Measurements from ENCODE around the gene DSCAML1.

The DSCAML1 gene

DNA sequence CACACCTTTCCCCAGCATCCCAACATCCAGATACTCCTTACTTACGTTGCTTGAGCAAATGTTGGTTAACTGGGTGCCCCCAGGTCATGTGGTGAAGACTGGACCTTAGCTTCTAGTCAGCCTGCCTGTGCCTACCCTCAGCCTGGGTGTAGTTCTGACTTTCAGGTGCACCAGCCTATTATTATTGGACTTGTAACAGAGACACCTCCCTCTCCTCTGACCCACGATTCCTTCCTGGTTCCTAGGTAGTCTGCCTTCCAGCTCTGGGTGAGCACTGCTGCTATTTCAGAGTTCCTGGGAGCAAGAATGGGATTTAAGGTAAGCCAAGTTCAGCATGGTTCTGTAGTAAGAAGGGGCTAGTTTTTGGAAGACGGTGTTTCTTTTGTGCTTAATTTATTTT, 138.2 kb downstream of the DSCAML1 start:
- DNase-seq, result no peak

DNA sequence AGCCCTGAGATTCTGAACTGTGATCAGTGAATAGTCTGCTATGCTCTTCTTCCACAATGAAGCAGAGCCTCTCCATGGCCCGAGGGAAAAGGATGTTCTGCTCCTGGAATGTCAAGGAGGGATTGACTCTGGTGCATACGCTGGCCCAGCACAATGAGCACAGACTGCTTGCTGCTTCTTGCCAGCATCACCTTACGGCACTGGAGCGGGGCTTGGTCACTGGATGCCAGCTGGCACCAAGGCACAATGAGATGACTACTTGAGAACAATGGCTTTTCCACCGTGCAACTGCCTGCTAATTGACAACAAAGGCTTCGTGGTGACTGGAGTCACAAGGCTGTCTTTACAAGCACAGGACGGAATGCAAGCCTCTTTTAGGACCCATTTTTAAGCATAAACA, 139.2 kb downstream of the DSCAML1 start:
- DNase-seq, result no peak

DNA sequence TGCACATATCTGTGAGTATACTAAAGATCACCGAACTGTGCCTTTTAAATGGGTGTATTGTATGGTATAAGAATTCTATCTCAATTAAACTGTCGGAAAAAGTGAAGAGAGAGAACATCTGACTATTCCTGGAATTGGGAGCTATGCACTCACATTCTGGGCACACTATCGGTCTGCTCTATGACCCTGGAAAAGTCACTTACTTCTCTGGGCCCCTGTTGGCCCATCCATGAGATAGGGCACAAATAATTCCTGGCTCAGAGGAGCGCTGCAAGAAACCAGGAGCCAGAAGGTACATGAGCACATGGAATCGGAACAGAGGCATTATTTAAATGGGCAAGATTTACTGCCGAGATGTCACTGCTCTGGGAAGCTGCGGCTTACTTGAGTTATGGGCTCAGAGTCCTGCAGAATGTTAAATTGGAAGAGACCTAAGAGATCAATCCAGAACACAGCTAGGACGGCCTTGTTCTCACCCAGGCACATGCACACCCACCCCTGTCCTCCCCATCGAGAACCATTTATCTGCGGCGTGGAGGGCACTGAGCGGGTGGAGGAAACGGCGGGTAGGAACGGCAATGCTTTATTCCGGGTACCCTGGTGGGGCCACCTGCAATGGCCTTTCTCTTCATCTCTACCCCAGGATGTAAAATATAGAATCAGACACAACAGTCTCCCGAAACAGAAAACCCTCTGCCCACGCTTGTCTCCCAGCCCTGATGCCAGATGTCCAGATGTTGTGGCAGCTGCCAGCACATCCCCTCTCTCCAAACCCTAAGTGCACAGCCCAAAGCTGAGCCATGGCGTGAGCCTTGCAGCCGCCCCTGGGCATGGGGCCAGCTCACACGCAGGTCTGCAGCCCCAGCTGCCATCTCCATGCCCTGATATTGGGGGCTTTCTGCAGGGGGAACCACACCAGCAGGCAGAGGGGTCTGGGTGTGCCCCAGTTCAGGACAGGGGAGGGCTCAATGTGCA, 142.4 kb downstream of the DSCAML1 start:
- DNase-seq, result no peak

DNA sequence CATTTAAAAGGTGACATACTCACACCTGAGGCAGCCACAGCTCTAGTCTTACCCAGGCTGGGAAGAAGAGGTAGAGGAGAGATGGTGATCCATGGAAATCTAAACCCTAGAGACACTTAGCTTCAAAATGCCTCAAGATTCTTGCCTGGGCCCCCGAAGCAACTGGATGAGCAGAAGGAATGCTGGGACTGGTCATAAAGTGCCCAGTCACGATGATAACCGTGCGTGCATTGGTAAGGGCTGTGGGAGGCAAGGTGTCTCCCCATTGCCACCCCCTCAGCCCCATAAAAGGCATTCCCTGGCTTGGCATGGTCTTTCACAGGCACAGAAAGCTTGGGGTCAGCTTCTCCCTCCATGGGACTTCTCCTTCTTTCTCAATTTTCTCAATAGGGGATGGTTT, 144.5 kb downstream of the DSCAML1 start:
- DNase-seq, result no peak

DNA sequence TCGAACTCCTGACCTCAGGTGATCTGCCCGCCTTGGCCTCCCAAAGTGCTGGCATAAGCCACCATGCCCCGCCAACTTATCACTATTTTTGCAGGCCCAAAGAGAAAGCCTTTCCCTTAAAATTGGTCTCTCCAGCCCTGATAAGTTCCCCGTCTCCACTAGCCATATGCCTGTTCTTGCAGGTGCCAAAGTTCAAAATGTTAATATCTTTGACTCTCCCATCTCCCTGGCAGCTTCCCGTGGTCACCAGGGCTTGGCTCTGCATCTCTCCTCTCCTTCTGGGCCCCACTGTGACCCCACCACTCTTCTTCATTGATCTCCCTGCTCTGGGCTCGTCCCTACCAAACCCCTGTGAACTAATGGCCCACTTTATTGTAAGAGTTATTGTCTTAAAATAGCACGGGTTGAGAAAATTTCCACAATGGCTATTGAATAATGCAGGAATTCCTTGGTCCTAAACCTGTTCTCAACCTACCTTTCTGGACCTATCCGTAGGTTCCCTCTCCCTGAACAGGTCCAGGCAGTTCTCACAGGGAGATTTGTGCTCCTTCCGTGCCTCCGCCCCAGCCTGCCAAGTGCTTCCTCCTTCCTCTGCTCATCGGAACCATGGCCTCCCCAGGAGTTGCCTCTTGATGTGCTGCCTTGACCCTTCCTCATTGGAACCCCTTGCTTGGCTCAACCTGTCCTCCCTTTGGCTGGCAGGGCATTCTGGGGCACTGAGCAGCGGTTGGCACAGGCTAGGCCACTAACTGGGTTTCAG, 147.5 kb downstream of the DSCAML1 start:
- DNase-seq, result no peak

DNA sequence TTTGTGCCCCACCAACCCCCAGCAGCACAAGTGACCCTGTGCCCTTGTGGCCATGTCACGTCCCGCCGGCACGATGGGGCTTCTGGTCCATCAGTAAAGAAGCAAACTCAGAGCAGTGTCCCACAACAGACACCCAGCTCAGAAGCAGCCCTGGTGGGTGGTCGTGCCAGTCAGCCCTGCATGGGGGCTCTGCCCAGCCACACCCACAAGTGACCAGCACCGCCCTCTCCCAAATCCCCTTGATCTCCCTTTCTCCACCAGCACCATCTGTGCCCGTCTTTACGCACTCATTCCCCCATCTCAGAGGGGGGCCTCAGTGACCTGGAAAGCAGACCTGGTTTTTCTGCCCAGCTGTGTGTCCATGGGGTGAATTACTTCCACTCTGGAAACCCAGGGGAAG, 149.1 kb downstream of the DSCAML1 start:
- no peak for DNase-seq

DNA sequence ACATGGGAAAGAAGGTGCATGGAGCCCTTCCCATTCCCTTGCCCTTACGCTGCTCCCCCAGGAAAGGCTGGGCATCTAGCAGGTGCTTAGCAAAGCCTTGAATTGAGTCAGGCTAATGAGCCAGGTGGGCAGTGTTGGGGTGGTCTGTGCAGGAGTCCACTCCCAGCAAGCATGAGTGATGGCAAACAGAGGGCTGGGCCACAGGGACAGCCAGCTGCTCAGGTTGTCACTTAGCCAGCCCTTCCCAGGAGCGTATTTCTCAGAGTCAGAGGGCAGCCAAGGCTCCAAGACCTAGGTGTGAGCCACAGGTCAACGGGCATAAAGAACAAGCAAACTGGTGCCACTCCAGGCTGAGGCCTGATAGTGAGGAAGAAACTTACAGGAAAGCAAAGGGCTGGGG, 149.8 kb downstream of the DSCAML1 start:
- DNase-seq, result no peak

DNA sequence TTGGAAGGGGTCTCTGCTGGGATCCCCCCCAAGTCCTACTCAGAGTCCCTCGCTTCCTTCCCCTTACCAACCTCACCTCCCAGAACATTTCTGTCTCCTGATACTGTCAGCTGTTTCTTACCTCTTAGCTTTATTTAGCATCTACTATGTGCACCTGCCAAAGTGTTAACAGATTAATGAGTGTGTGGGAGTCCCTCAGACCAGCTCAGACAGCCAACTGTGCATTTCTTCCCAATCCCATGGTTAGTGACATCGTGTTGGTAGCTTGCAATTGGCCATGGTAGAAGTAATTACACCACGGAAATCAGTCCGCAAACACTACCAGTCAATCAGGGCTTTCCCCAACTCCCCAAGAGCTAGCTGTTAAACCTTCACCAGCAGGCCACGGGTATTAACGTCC, 150.6 kb downstream of the DSCAML1 start:
- no peak for DNase-seq

DNA sequence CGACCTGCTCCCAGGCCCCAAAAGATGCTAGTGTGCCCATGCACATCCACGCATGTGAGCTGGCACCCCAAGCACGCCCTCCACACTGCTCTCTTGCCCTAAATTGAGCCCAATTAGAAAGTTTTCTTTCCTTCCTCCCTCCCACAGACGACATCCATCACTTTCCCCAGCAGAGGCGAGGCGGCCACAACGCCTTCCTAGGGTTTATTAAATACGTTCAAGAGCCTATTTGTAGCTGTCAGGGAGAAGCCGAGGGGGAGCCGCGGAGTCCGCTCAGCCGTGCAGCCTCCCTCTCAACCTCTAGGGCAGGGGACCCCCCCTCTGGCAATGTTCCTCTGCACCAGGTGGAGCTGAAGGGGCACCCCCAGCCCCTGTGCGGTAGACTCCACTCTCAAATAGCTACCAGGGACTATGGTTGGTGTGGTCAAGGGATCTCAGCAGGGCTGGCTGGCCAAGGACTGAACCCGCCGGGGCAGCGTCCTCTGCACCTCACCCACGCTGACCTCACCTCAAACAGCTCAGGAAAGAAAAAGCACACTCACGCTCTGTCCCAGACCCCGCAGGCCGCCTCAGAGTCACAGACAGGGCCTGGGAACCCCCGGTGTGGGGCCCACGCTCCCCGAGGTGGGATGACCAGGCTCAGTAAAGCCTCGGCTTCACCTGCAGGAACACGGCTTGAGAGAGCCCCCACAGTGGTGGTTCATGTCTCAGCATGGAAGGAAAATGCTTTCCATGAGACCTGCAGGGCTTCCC, 152.4 kb downstream of the DSCAML1 start:
- DNase-seq, result no peak

DNA sequence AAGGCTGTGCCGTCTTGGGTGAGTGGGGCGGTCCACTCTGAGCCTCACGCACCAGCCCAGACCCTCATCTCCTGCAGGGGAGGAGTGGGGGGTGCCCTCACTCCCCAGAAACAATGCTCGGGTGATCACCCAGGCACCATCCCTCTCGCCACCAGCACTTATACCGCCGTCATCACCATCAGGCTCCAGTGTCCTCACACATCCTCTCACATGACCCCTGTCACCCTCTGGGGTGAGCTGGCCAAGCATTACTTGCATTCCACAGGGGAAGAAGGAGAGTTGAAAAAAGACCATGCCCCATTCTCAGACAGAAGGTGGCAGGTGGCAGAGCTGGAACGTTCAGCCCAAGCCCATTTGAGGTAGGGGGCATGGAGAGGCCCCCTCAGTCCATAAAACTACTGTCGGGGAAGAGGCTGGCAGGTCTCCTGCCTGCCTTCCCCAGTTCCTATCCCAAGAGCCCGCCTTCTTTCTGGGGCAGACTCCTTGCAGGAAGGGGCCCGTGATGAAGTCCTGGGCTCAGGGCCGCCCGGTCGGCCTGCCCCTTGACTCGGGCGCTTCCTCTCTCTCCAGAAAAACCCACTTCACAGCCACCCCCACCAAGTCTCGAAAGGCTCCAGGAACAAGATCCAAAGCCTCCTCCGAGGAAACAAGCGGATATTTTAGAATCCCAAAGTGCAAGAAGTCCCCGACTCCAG, 153.3 kb downstream of the DSCAML1 start:
- no peak for DNase-seq

DNA sequence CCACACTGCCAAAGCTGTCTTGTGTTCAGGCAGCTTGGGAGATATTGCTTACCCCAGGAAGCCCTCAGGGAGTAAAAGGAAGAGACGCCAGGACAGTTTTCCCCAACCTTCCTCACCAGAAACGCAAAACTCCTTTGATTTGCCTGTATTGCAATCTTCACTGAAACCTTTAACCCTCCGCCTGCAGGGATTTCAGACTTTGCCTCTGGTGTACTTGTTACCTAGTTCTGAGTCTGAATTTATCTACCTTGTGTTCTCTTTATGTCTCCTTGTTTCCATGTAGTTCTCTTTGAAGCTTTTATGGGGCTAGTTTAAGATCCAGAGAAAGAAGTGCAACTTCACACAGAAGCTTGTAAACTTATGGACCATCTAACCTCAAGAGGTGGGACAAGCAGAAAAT, 154.2 kb downstream of the DSCAML1 start:
- no peak for DNase-seq

DNA sequence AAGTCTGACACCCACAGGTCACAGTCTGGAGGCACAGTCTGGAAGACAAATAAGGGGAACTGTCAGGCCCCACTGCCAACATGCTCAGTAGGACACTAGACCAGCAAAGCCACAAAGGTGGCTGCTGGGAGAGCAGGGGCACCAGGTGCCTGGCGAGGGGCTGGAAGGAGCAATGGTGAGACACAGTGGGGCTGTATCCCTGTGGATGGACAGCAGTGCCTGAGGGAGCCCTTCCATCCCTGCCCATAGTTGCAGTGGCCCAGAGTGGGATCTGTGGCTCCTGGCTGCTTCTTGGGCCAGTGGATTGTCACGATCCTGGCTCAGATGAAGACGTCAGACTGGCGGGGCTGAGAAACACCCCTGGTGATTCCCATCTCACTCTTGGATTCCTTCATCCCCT, 154.6 kb downstream of the DSCAML1 start:
- DNase-seq, result no peak

DNA sequence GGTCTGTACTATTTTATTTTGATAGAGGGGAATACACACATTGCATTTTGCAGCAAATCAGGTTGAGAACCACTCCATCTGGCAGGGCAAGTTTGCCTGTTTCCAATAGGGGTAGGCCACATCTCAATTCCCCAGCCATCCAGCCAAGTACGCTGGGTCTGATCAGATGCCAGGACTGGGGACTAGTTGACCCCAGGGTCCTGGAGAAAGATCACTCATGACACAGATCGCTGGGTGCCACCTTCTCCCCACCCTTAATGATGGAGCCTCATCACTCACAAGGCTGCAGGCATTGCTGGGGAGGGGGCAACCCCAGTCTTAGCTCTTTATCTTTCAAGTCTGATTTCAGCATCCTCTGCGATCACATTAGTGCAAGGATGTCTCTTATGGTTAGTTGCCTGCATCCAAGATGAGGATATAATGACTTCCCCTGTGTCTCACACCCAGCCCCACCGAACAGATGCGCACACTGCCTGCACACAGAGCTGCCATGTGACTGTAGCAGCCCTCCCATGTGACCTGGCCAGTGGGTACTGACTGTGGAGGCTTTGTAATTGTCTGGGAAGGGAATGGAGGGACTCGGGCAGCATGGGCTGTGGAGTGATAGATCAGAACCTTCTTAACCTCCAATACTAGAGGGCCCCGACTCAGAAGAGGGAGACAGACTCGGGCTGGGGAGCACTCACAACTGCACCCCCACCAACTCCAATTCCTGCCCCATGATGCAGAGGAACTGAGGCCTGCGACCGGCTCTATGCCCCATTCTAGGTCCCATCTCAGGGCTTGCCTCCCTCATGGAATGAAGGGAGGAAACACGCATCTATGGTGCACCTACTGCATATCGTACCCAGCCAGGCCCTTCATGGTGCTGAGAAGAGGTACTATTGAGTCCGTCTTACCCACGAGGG, 155.8 kb downstream of the DSCAML1 start:
- no peak for DNase-seq

DNA sequence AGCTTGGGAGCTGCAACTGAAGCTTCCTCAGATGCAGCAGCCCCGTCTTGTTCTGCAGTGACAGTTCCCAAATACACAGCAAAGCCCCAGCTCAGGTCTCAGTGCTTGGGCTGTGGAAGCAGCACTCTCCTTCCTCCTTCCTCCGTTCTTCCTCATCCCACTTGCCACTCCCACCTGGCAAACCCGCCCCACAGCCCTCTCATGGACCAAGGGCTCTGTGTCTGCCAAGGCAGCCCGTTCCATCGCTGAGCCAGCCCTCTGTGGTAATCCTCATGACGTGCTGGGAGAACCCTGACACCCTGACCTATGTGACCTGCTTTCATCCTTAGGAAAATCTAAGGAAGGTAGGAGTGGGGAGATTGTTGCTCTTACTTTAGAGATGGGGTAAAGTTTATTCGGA, 157.0 kb downstream of the DSCAML1 start:
- no peak for DNase-seq

DNA sequence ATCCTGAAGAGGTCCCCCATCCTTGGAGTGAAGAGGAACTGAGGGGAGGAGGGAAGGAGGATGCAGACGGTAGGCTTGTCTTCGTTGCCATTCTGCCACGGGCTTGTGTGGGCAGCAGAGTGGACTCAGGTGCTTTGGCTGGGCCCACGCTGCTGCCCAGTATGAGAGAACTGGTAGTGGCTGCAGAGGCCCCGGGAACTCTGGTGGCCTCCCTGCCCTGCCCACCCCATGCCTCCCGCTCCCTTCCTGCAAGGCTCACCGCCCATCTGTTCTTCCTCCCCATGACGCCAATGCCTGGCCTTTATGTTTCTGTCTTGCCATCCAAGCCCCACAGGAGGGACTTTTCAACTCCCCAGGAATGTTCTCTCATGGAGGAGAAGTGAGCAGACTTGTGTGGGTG, 157.4 kb downstream of the DSCAML1 start:
- DNase-seq, result no peak

DNA sequence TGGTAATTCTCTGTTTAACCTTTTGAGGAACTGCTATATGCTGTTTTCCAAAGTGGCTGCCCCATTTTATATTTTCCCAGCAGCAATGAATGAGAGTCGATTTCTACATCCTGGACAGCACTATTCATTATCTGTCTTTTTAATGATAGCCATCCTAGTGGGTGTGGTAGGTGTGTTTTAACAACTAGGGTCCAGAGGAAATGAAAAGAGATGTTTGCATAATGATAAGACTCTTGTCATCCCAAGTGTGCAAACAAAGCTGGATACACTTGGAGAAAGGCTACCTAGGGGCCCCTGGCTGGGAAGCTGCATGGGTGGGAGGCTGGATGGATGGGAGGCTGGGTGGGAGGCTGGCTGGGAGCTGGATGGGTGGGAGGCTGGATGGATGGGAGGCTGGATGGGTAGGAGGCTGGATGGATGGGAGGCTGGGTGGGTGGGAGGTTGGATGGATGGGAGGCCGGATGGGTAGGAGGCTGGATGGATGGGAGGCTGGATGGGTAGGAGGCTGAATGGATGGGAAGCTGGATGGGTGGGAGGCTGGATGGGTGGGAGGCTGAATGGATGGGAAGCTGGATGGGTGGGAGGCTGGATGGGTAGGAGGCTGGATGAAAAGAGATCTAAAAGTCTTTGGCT, 158.0 kb downstream of the DSCAML1 start:
- no peak for DNase-seq

DNA sequence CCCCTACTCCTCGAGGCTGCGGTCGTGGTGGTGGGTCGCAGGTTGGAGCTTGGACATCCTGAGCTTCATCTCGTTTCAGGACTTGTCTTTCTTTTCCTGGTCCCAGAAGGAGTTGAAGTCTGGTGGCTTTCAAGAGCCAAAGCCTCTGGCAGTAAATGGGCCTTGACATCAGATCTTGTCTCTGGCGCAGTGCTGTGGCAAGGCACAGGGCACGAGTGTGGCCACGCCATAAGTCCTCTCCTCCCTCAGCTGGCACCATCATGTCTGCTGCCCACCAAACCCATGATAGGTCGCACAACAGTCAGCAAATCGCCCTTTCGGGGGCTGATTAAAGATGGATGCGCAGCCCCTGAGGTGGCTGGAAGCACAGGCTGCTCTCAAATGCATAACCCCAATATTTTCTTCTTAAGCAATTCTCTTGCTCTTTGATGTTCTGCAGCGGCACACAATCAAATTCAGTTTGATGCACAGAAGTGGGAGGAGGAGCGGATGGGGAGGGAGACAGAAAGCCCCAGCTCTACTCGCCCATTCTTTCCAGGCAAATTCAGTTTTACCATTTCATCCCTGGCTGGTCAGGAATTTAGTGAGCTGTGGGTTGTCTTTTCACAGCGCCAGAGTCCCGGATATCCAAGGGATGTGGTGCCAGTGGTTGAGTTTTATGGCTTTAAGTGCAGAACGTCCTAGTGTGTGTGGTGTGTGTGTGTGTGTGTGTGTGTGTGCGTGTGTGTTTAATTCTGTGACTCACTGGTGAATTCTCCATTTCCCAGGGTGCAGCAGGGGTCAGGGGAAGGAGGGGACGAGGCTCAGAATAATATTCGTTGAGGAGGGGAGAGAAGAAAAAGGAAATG, 162.0 kb downstream of the DSCAML1 start:
- no peak for DNase-seq

DNA sequence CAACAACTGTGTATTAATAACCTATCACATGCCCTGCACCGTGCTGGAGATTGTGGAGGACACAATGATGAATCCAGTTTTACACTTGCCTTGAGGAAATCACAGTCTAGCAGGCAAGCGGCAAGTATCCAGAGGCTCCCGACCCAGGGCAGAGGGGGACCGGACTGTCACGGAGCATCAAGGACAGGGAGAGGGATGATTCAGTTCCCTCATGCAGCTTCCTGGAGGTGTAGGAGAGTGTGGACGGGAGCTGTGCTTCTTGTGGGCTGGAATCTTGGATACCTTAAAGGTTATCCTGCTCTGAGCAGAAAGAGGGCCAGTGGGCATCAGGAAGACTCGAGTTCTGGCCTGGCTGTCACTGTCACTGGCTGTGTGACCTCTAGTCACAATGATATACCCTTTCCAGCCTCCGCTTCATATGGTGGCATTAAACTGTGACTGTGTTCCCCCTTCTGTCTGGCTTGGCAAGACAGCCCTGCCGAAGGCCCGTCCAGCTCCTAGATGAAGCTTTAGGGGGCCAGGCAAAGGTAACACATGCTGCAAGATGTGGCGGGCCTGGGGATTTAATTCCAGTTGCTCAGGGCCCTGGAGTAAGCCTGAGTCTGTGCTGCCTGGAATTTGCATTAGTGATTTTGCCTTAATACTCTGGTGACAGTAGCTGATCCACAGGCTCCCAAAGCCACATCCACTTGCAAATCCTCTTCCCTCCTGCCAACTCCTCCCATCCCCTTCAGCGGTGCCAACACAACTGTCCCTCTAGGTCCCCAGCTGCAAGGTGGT, 162.8 kb downstream of the DSCAML1 start:
- DNase-seq, result no peak

DNA sequence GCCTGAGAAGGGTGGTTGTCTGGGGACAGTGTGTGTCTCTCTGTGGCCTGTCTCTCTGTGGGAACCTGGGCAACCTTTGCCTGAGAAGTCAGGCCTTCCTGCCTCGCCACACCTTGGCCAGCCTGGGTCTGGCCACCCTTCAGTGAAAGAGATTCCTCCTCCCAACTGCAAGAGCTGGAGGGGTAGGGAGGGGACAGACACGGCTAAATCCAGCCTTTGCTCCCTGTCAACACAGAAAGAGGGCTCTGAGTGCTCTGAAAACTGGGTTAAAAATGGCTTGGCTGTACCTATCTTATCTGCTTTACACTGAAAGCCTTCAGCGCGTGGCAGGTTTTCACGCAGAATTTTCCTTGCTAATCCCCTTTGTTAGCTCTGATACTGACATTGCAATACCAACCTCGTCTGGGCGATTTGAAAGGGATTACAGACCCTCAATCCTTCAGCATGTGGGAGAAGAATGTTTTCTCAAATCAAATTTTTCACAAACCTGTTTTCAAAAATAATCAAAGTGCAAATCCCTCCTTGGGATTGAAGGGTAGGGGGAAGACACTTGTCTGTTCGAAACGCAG, 163.7 kb downstream of the DSCAML1 start:
- DNase-seq, result no peak
